Ishikawa (cell line): Measurements from ENCODE around the gene OR2V1.
A peak's percentile ranks its signal among the peaks of the same experiment; 100 is the strongest.

Experiments
- CEBPB ChIP-seq: IDR thresholded peaks from 2 replicates; pipeline ENCODE4 v1.6.1; 2012
- CREB1 ChIP-seq: IDR thresholded peaks from 2 replicates; pipeline ENCODE4 v1.6.1; 2012; ENCODE audit warnings: low read depth
- EGR1 ChIP-seq: IDR thresholded peaks from 2 replicates; pipeline ENCODE4 v1.6.1; 2012
- EP300 ChIP-seq: IDR thresholded peaks from 2 replicates; pipeline ENCODE4 v1.6.1; 2012; ENCODE audit warnings: borderline replicate concordance
- FOXM1 ChIP-seq: IDR thresholded peaks from 2 replicates; pipeline ENCODE4 v1.6.1; 2012; ENCODE audit warnings: low read depth, borderline replicate concordance
- MAX ChIP-seq: IDR thresholded peaks from 2 replicates; pipeline ENCODE4 v1.6.1; 2012
- NFIC ChIP-seq: IDR thresholded peaks from 2 replicates; pipeline ENCODE4 v1.6.1; 2012
- RAD21 ChIP-seq: IDR thresholded peaks from 2 replicates; pipeline ENCODE4 v1.6.1; 2012; ENCODE audit warnings: low read depth
- REST ChIP-seq: IDR thresholded peaks from 2 replicates; pipeline ENCODE4 v1.6.1; 2012; ENCODE audit warnings: low read depth, mild to moderate bottlenecking
- TAF1 ChIP-seq: IDR thresholded peaks from 2 replicates; pipeline ENCODE4 v1.6.1; 2012; ENCODE audit warnings: low read depth, mild to moderate bottlenecking
- TCF12 ChIP-seq: IDR thresholded peaks from 2 replicates; pipeline ENCODE4 v1.6.1; 2012; ENCODE audit warnings: low read depth
- TEAD4 ChIP-seq: IDR thresholded peaks from 2 replicates; pipeline ENCODE4 v1.6.1; 2012
- USF1 ChIP-seq: IDR thresholded peaks from 2 replicates; pipeline ENCODE4 v1.6.1; 2012
- YY1 ChIP-seq: IDR thresholded peaks from 2 replicates; pipeline ENCODE4 v1.6.1; 2012; ENCODE audit warnings: low read depth
- ZBTB7A ChIP-seq: IDR thresholded peaks from 2 replicates; pipeline ENCODE4 v1.6.1; 2012; ENCODE audit warnings: low read depth

OR2V1 gene

GRCh38 chr5:181161534-181162175 is 30.7 kb upstream of the OR2V1 start:
- no peak for TF ChIP-seq NFIC
- TF ChIP-seq EGR1, result no peak
- TF ChIP-seq MAX, result no peak
- TF ChIP-seq ZBTB7A, result no peak
- no peak for TF ChIP-seq USF1
- no peak for TF ChIP-seq EP300
- TF ChIP-seq TAF1, result no peak
- TF ChIP-seq YY1, result no peak
- no peak for TF ChIP-seq REST
- TF ChIP-seq TCF12, result no peak
- no peak for TF ChIP-seq RAD21

GRCh38 chr5:181160755-181161533 is 30.0 kb upstream of the OR2V1 start:
- TF ChIP-seq MAX (peak; percentile 87), CREB1 (peak; percentile 74)

- TF ChIP-seq CREB1 (peak; percentile 73), USF1 (no peak)
Measured at GRCh38 chr5:181160152-181160754, 29.3 kb upstream of the OR2V1 start.

- TF ChIP-seq REST, result no peak
- no peak for TF ChIP-seq YY1
- no peak for TF ChIP-seq EGR1
- TF ChIP-seq TEAD4, result no peak
- peak; percentile 92 for TF ChIP-seq RAD21
- no peak for TF ChIP-seq TCF12
- TF ChIP-seq NFIC, result no peak
Measured at GRCh38 chr5:181159286-181160151, 28.6 kb upstream of the OR2V1 start.

- TF ChIP-seq YY1 (no peak), FOXM1 (no peak), TEAD4 (no peak), TAF1 (no peak), NFIC (no peak), USF1 (no peak), TCF12 (no peak)
Measured at GRCh38 chr5:181158869-181159268, 27.9 kb upstream of the OR2V1 start.

GRCh38 chr5:181156758-181157157 is 25.8 kb upstream of the OR2V1 start:
- TF ChIP-seq FOXM1, result no peak
- no peak for TF ChIP-seq TAF1
- TF ChIP-seq YY1, result no peak
- no peak for TF ChIP-seq TCF12
- no peak for TF ChIP-seq CREB1
- no peak for TF ChIP-seq ZBTB7A
- TF ChIP-seq RAD21, result no peak
- no peak for TF ChIP-seq REST
- no peak for TF ChIP-seq CEBPB
- TF ChIP-seq NFIC, result no peak
- no peak for TF ChIP-seq MAX
